Daoy (cell line): ENCODE measurements around the gene SPATA31E1. TPM values are rescaled to one million over a fixed set of nuclear protein-coding genes. Genes with fewer than 3 reads are reported as not detected.
A peak's percentile ranks its signal among the peaks of the same experiment; 100 is the strongest.

Experiments
- DNase-seq: peaks from one replicate; pipeline ENCODE4 v3.0.0-alpha.2; 2015; ENCODE audit warnings: low read depth
- total RNA-seq: library from RNA; depleted of rRNA; stranded (reverse); fragments of >200 nt; shearing (Covaris generic); gene quantifications from 2 replicates; pipeline ENCODE4 v1.2.3, GENCODE V29; 2014

SPATA31E1 gene
- total RNA-seq, 1 experiment from 2014 or later: not detected

- peak; percentile 90 for DNase-seq
Measured at GRCh38 chr9:87862536-87863268, 20.0 kb upstream of the SPATA31E1 start.

- DNase-seq: no peak
Measured at GRCh38 chr9:87863882-87864465, 18.7 kb upstream of the SPATA31E1 start.

GRCh38 chr9:87864915-87865314 is 17.8 kb upstream of the SPATA31E1 start:
- no peak for DNase-seq

GRCh38 chr9:87865626-87866025 is 17.1 kb upstream of the SPATA31E1 start:
- DNase-seq: no peak

- no peak for DNase-seq
Measured at GRCh38 chr9:87867391-87867790, 15.3 kb upstream of the SPATA31E1 start.

GRCh38 chr9:87868175-87868574 is 14.5 kb upstream of the SPATA31E1 start:
- no peak for DNase-seq

- DNase-seq: no peak
Measured at GRCh38 chr9:87868635-87869034, 14.0 kb upstream of the SPATA31E1 start.

- no peak for DNase-seq
Measured at GRCh38 chr9:87869082-87869481, 13.6 kb upstream of the SPATA31E1 start.

- DNase-seq: no peak
Measured at GRCh38 chr9:87871425-87872078, 11.1 kb upstream of the SPATA31E1 start.

- peak; percentile 73 for DNase-seq
Measured at GRCh38 chr9:87872079-87872624, 10.5 kb upstream of the SPATA31E1 start.

- DNase-seq: no peak
Measured at GRCh38 chr9:87873607-87874303, 8.9 kb upstream of the SPATA31E1 start.

- peak; percentile 0 for DNase-seq
Measured at GRCh38 chr9:87874304-87874623, 8.4 kb upstream of the SPATA31E1 start.

- no peak for DNase-seq
Measured at GRCh38 chr9:87875060-87875459, 7.6 kb upstream of the SPATA31E1 start.

- no peak for DNase-seq
Measured at GRCh38 chr9:87875831-87876545, 6.7 kb upstream of the SPATA31E1 start.

GRCh38 chr9:87876708-87877107 is 6.0 kb upstream of the SPATA31E1 start:
- DNase-seq: no peak

GRCh38 chr9:87878989-87879511 is 3.6 kb upstream of the SPATA31E1 start:
- peak; percentile 43 for DNase-seq

GRCh38 chr9:87880116-87880515 is 2.6 kb upstream of the SPATA31E1 start:
- DNase-seq: peak; percentile 2

GRCh38 chr9:87880683-87881082 is 2.0 kb upstream of the SPATA31E1 start:
- DNase-seq: no peak

GRCh38 chr9:87883274-87883673 is 597 bp downstream of the SPATA31E1 start:
- DNase-seq: no peak

- DNase-seq: peak; percentile 13
Measured at GRCh38 chr9:87883990-87884389, 1.3 kb downstream of the SPATA31E1 start.
